ENCODE results near the gene ATF2. TPM values are rescaled to one million over a fixed set of nuclear protein-coding genes. Genes with fewer than 3 reads are reported as not detected.
A peak's percentile ranks its signal among the peaks of the same experiment; 100 is the strongest.

Gene ATF2
- total and polyA plus RNA-seq, 9 of the 15 experiments (the other 6 are each of a cell fraction or from before 2014, with no cell fraction given), result 24.2 to 111 (median 45.9) TPM

DNA sequence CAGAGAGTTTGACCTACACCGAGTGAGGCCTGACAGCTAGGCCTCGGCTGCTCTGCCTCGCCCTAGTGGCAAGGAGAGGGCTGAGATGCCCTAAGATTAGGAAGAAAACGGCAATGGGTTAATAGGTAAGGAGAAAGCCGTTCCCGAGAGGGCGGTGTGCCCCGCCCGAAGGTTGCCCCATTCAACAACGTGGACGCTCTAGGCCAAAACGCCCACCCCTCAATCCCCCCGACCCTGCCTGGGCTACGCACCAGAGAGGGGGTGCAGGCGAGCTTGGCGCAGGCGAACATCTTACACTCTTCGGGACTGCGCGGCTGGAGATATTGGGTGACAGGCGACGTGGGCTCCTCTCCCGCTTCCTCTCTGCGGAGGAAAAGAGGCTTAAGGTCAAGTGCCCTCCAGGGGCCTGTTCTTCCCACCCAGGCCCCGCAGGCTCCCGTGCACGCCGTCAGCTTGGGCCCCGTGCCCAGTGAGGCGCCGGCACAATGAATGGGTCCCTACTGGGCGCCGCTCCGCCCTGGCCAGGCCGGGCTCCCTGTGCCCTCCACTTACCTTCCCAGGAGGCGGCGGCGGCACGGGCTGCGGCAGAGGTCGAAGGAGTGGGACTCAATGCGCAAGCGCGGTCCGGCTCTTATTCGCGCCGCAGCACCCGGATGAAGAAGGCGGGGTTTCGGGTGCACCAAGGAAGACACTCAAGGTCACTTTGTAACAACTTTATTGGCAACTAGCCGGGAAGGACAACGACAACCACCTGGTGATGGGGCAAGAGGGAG, 13.3 kb upstream of the ATF2 start, which contains the start of gene ATP5MC3 (continued):
- TF ChIP-seq, protein P1, sequence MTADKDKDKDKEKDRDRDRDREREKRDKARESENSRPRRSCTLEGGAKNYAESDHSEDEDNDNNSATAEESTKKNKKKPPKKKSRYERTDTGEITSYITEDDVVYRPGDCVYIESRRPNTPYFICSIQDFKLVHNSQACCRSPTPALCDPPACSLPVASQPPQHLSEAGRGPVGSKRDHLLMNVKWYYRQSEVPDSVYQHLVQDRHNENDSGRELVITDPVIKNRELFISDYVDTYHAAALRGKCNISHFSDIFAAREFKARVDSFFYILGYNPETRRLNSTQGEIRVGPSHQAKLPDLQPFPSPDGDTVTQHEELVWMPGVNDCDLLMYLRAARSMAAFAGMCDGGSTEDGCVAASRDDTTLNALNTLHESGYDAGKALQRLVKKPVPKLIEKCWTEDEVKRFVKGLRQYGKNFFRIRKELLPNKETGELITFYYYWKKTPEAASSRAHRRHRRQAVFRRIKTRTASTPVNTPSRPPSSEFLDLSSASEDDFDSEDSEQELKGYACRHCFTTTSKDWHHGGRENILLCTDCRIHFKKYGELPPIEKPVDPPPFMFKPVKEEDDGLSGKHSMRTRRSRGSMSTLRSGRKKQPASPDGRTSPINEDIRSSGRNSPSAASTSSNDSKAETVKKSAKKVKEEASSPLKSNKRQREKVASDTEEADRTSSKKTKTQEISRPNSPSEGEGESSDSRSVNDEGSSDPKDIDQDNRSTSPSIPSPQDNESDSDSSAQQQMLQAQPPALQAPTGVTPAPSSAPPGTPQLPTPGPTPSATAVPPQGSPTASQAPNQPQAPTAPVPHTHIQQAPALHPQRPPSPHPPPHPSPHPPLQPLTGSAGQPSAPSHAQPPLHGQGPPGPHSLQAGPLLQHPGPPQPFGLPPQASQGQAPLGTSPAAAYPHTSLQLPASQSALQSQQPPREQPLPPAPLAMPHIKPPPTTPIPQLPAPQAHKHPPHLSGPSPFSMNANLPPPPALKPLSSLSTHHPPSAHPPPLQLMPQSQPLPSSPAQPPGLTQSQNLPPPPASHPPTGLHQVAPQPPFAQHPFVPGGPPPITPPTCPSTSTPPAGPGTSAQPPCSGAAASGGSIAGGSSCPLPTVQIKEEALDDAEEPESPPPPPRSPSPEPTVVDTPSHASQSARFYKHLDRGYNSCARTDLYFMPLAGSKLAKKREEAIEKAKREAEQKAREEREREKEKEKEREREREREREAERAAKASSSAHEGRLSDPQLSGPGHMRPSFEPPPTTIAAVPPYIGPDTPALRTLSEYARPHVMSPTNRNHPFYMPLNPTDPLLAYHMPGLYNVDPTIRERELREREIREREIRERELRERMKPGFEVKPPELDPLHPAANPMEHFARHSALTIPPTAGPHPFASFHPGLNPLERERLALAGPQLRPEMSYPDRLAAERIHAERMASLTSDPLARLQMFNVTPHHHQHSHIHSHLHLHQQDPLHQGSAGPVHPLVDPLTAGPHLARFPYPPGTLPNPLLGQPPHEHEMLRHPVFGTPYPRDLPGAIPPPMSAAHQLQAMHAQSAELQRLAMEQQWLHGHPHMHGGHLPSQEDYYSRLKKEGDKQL (CRISPR knock-in tag; IDR thresholded peaks at IDR 0.05; ENCODE audit: borderline replicate concordance), result 0 out of 2 replicates have a peak, but pooled peaks have one; percentile 59
- TF ChIP-seq HIVEP1 (CRISPR knock-in tag; IDR thresholded peaks at IDR 0.05), result no peak
- no peak for TF ChIP-seq PHTF2 (CRISPR knock-in tag; IDR thresholded peaks at IDR 0.05)
- TF ChIP-seq, protein P2, sequence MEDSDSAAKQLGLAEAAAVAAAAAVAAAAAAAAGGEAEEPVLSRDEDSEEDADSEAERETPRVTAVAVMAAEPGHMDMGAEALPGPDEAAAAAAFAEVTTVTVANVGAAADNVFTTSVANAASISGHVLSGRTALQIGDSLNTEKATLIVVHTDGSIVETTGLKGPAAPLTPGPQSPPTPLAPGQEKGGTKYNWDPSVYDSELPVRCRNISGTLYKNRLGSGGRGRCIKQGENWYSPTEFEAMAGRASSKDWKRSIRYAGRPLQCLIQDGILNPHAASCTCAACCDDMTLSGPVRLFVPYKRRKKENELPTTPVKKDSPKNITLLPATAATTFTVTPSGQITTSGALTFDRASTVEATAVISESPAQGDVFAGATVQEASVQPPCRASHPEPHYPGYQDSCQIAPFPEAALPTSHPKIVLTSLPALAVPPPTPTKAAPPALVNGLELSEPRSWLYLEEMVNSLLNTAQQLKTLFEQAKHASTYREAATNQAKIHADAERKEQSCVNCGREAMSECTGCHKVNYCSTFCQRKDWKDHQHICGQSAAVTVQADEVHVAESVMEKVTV (CRISPR knock-in tag; IDR thresholded peaks at IDR 0.05), result no peak
